Measurements from ENCODE around the gene ARHGAP26. TPM values are rescaled to one million over a fixed set of nuclear protein-coding genes. Genes with fewer than 3 reads are reported as not detected.
A peak's percentile ranks its signal among the peaks of the same experiment; 100 is the strongest.

ARHGAP26 gene
- polyA plus RNA-seq, 4 donors = 7.6 to 31.7 (median 11.5) TPM

- H3K9me3 ChIP-seq (ENCODE audit: control insufficient read depth in 2 of 2, insufficient read depth in 1 of 2, low read depth in 1 of 2, low read length in 1 of 2) = peaks cover 0 to 11% of the 10 kb centered on the region in 2 donors
- H3K27ac ChIP-seq (ENCODE audit: low read depth in 1 of 3, low read length in 2 of 3) = peak overlapping the region in 1 of 3 donors; percentile 77
- FAIRE-seq = no peak
- no peaks in the 10 kb centered on the region for H3K36me3 ChIP-seq (ENCODE audit: control insufficient read depth in 3 of 3, insufficient read depth in 2 of 3, low read depth in 1 of 3, low read length in 3 of 3)
- DNase-seq = no peak
- 66 to 95% (median 76%) methylated on average over 2 of the region's 2 CpGs for WGBS, 3 donors
- H3K27me3 ChIP-seq (ENCODE audit: control insufficient read depth in 3 of 3, insufficient read depth in 3 of 3, low read length in 3 of 3) = no peaks in the 10 kb centered on the region
- peaks cover 0 to 7% (median 5%) of the 10 kb centered on the region in 3 donors for H3K4me1 ChIP-seq (ENCODE audit: control insufficient read depth in 3 of 3, insufficient read depth in 2 of 3, low read depth in 1 of 3, low read length in 2 of 3)
- H3K4me3 ChIP-seq (ENCODE audit: low read depth in 1 of 3, low read length in 3 of 3) = no peak overlapping the region
These were observed 474.8 kb downstream of the ARHGAP26 start for GRCh38 chr5:143244990-143245389.

GRCh38 chr5:143245929-143246561, 475.9 kb downstream of the ARHGAP26 start:
- FAIRE-seq = no peak
- Histone ChIP-seq H3K4me3 (ENCODE audit: low read depth in 1 of 3, low read length in 3 of 3) (no peak overlapping the region), H3K4me1 (ENCODE audit: control insufficient read depth in 3 of 3, insufficient read depth in 2 of 3, low read depth in 1 of 3, low read length in 2 of 3) (peaks cover 2 to 7% (median 5%) of the 10 kb centered on the region in 3 donors), H3K27me3 (ENCODE audit: control insufficient read depth in 3 of 3, insufficient read depth in 3 of 3, low read length in 3 of 3) (no peaks in the 10 kb centered on the region), H3K36me3 (ENCODE audit: control insufficient read depth in 3 of 3, insufficient read depth in 2 of 3, low read depth in 1 of 3, low read length in 3 of 3) (no peaks in the 10 kb centered on the region), H3K27ac (ENCODE audit: low read depth in 1 of 3, low read length in 2 of 3) (no peak overlapping the region), H3K9me3 (ENCODE audit: control insufficient read depth in 2 of 2, insufficient read depth in 1 of 2, low read depth in 1 of 2, low read length in 1 of 2) (peaks cover 0 to 11% of the 10 kb centered on the region in 2 donors)
- DNase-seq = peak in 1 of 2 donors; percentile 38
- 78 to 91% (median 88%) methylated on average over 11 of the region's 11 CpGs for WGBS, 3 donors

GRCh38 chr5:143247134-143247815, 477.1 kb downstream of the ARHGAP26 start:
- FAIRE-seq (no peak), DNase-seq (no peak)
- H3K36me3 ChIP-seq (ENCODE audit: control insufficient read depth in 3 of 3, insufficient read depth in 2 of 3, low read depth in 1 of 3, low read length in 3 of 3) = no peaks in the 10 kb centered on the region
- H3K4me3 ChIP-seq (ENCODE audit: low read depth in 1 of 3, low read length in 3 of 3) = no peak overlapping the region
- H3K27me3 ChIP-seq (ENCODE audit: control insufficient read depth in 3 of 3, insufficient read depth in 3 of 3, low read length in 3 of 3) = no peaks in the 10 kb centered on the region
- 85 to 97% (median 95%) methylated on average over 1 of the region's 1 CpG for WGBS, 3 donors
- H3K27ac ChIP-seq (ENCODE audit: low read depth in 1 of 3, low read length in 2 of 3) = no peak overlapping the region
- H3K4me1 ChIP-seq (ENCODE audit: control insufficient read depth in 3 of 3, insufficient read depth in 2 of 3, low read depth in 1 of 3, low read length in 2 of 3) = peaks cover 5 to 7% (median 6%) of the 10 kb centered on the region in 3 donors
- H3K9me3 ChIP-seq (ENCODE audit: control insufficient read depth in 2 of 2, insufficient read depth in 1 of 2, low read depth in 1 of 2, low read length in 1 of 2) = peaks cover 0 to 11% of the 10 kb centered on the region in 2 donors

GRCh38 chr5:143248391-143248790, 478.2 kb downstream of the ARHGAP26 start:
- Histone ChIP-seq H3K27me3 (ENCODE audit: control insufficient read depth in 3 of 3, insufficient read depth in 3 of 3, low read length in 3 of 3) (no peaks in the 10 kb centered on the region), H3K9me3 (ENCODE audit: control insufficient read depth in 2 of 2, insufficient read depth in 1 of 2, low read depth in 1 of 2, low read length in 1 of 2) (peaks cover 0 to 11% of the 10 kb centered on the region in 2 donors), H3K4me1 (ENCODE audit: control insufficient read depth in 3 of 3, insufficient read depth in 2 of 3, low read depth in 1 of 3, low read length in 2 of 3) (peaks cover 5 to 7% (median 6%) of the 10 kb centered on the region in 3 donors), H3K36me3 (ENCODE audit: control insufficient read depth in 3 of 3, insufficient read depth in 2 of 3, low read depth in 1 of 3, low read length in 3 of 3) (no peaks in the 10 kb centered on the region), H3K4me3 (ENCODE audit: low read depth in 1 of 3, low read length in 3 of 3) (no peak overlapping the region), H3K27ac (ENCODE audit: low read depth in 1 of 3, low read length in 2 of 3) (peak overlapping the region in 2 of 3 donors; percentile 12 to 39)
- FAIRE-seq (no peak), DNase-seq (no peak)
- 77 to 88% (median 78%) methylated on average over 3 of the region's 3 CpGs for WGBS, 3 donors

GRCh38 chr5:143248822-143249579, 478.8 kb downstream of the ARHGAP26 start:
- peak overlapping the region; percentile 12 to 48 (median 39) for H3K27ac ChIP-seq (ENCODE audit: low read depth in 1 of 3, low read length in 2 of 3)
- WGBS, 3 donors = 88 to 100% (median 93%) methylated on average over 3 of the region's 3 CpGs
- H3K36me3 ChIP-seq (ENCODE audit: control insufficient read depth in 3 of 3, insufficient read depth in 2 of 3, low read depth in 1 of 3, low read length in 3 of 3) = no peaks in the 10 kb centered on the region
- H3K4me3 ChIP-seq (ENCODE audit: low read depth in 1 of 3, low read length in 3 of 3) = no peak overlapping the region
- peaks cover 0 to 11% of the 10 kb centered on the region in 2 donors for H3K9me3 ChIP-seq (ENCODE audit: control insufficient read depth in 2 of 2, insufficient read depth in 1 of 2, low read depth in 1 of 2, low read length in 1 of 2)
- FAIRE-seq (no peak), DNase-seq (peak; percentile 71 to 90)
- H3K27me3 ChIP-seq (ENCODE audit: control insufficient read depth in 3 of 3, insufficient read depth in 3 of 3, low read length in 3 of 3) = no peaks in the 10 kb centered on the region
- peaks cover 5 to 7% (median 6%) of the 10 kb centered on the region in 3 donors for H3K4me1 ChIP-seq (ENCODE audit: control insufficient read depth in 3 of 3, insufficient read depth in 2 of 3, low read depth in 1 of 3, low read length in 2 of 3)

- no peak overlapping the region for H3K4me3 ChIP-seq (ENCODE audit: low read depth in 1 of 3, low read length in 3 of 3)
- no peak overlapping the region for H3K27ac ChIP-seq (ENCODE audit: low read depth in 1 of 3, low read length in 2 of 3)
- H3K27me3 ChIP-seq (ENCODE audit: control insufficient read depth in 3 of 3, insufficient read depth in 3 of 3, low read length in 3 of 3) = no peaks in the 10 kb centered on the region
- 83 to 96% (median 94%) methylated on average over 2 of the region's 2 CpGs for WGBS, 3 donors
- H3K9me3 ChIP-seq (ENCODE audit: control insufficient read depth in 2 of 2, insufficient read depth in 1 of 2, low read depth in 1 of 2, low read length in 1 of 2) = peaks cover 0 to 6% of the 10 kb centered on the region in 2 donors
- peaks cover 5 to 7% (median 6%) of the 10 kb centered on the region in 3 donors for H3K4me1 ChIP-seq (ENCODE audit: control insufficient read depth in 3 of 3, insufficient read depth in 2 of 3, low read depth in 1 of 3, low read length in 2 of 3)
- no peaks in the 10 kb centered on the region for H3K36me3 ChIP-seq (ENCODE audit: control insufficient read depth in 3 of 3, insufficient read depth in 2 of 3, low read depth in 1 of 3, low read length in 3 of 3)
- FAIRE-seq = no peak
- no peak for DNase-seq
These were observed 479.7 kb downstream of the ARHGAP26 start for GRCh38 chr5:143249851-143250250.

GRCh38 chr5:143251190-143251589, 481.0 kb downstream of the ARHGAP26 start:
- no peak overlapping the region for H3K27ac ChIP-seq (ENCODE audit: low read depth in 1 of 3, low read length in 2 of 3)
- H3K27me3 ChIP-seq (ENCODE audit: control insufficient read depth in 3 of 3, insufficient read depth in 3 of 3, low read length in 3 of 3) = no peaks in the 10 kb centered on the region
- no peaks in the 10 kb centered on the region for H3K36me3 ChIP-seq (ENCODE audit: control insufficient read depth in 3 of 3, insufficient read depth in 2 of 3, low read depth in 1 of 3, low read length in 3 of 3)
- DNase-seq (peak; percentile 33 to 74), FAIRE-seq (no peak)
- H3K4me3 ChIP-seq (ENCODE audit: low read depth in 1 of 3, low read length in 3 of 3) = no peak overlapping the region
- H3K9me3 ChIP-seq (ENCODE audit: control insufficient read depth in 2 of 2, insufficient read depth in 1 of 2, low read depth in 1 of 2, low read length in 1 of 2) = peaks cover 0 to 2% of the 10 kb centered on the region in 2 donors
- 40 to 66% (median 63%) methylated on average over 3 of the region's 3 CpGs for whole genome bisulfite sequencing, 3 donors
- H3K4me1 ChIP-seq (ENCODE audit: control insufficient read depth in 3 of 3, insufficient read depth in 2 of 3, low read depth in 1 of 3, low read length in 2 of 3) = peaks cover 5 to 7% (median 6%) of the 10 kb centered on the region in 3 donors

- H3K27me3 ChIP-seq (ENCODE audit: control insufficient read depth in 3 of 3, insufficient read depth in 3 of 3, low read length in 3 of 3) = no peaks in the 10 kb centered on the region
- no peak overlapping the region for H3K27ac ChIP-seq (ENCODE audit: low read depth in 1 of 3, low read length in 2 of 3)
- DNase-seq = no peak
- no peak for FAIRE-seq
- WGBS, 3 donors = 90 to 95% (median 91%) methylated on average over 4 of the region's 4 CpGs
- peaks cover 0 to 2% of the 10 kb centered on the region in 2 donors for H3K9me3 ChIP-seq (ENCODE audit: control insufficient read depth in 2 of 2, insufficient read depth in 1 of 2, low read depth in 1 of 2, low read length in 1 of 2)
- H3K4me1 ChIP-seq (ENCODE audit: control insufficient read depth in 3 of 3, insufficient read depth in 2 of 3, low read depth in 1 of 3, low read length in 2 of 3) = peaks cover 5 to 7% (median 6%) of the 10 kb centered on the region in 3 donors
- no peaks in the 10 kb centered on the region for H3K36me3 ChIP-seq (ENCODE audit: control insufficient read depth in 3 of 3, insufficient read depth in 2 of 3, low read depth in 1 of 3, low read length in 3 of 3)
- H3K4me3 ChIP-seq (ENCODE audit: low read depth in 1 of 3, low read length in 3 of 3) = no peak overlapping the region
These were observed 481.8 kb downstream of the ARHGAP26 start for GRCh38 chr5:143251946-143252345.
